ENCODE data around the gene TNFRSF12A. TPM values are rescaled to one million over a fixed set of nuclear protein-coding genes. Genes with fewer than 3 reads are reported as not detected.

The TNFRSF12A gene
- total and polyA plus RNA-seq, 9 of the 15 experiments (the other 6 are each of a cell fraction or from before 2014, with no cell fraction given), result 0.41 to 61.8 (median 26.5) TPM

DNA sequence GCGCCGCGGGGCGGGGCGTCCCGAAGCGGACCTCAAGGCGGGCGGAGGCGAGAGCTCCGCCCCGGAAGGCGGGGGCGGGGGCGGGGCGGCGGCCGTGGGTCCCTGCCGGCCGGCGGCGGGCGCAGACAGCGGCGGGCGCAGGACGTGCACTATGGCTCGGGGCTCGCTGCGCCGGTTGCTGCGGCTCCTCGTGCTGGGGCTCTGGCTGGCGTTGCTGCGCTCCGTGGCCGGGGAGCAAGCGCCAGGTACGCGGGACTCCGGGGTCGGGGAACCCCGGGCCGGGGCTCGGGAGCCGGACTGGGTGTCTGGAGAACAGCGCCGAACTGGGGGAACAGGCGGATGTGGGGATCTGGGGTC lies at the start of gene TNFRSF12A (continued):
- TF ChIP-seq, protein P1, sequence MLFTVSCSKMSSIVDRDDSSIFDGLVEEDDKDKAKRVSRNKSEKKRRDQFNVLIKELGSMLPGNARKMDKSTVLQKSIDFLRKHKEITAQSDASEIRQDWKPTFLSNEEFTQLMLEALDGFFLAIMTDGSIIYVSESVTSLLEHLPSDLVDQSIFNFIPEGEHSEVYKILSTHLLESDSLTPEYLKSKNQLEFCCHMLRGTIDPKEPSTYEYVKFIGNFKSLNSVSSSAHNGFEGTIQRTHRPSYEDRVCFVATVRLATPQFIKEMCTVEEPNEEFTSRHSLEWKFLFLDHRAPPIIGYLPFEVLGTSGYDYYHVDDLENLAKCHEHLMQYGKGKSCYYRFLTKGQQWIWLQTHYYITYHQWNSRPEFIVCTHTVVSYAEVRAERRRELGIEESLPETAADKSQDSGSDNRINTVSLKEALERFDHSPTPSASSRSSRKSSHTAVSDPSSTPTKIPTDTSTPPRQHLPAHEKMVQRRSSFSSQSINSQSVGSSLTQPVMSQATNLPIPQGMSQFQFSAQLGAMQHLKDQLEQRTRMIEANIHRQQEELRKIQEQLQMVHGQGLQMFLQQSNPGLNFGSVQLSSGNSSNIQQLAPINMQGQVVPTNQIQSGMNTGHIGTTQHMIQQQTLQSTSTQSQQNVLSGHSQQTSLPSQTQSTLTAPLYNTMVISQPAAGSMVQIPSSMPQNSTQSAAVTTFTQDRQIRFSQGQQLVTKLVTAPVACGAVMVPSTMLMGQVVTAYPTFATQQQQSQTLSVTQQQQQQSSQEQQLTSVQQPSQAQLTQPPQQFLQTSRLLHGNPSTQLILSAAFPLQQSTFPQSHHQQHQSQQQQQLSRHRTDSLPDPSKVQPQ (CRISPR knock-in tag; IDR thresholded peaks at IDR 0.05; ENCODE audit: borderline replicate concordance), result no peak
- no peak for TF ChIP-seq ATF3 (IDR thresholded peaks at IDR 0.05)
- TF ChIP-seq ATF3 (CRISPR knock-in tag; conservative IDR thresholded peaks at IDR 0.05), result no peak
- TF ChIP-seq ERF (CRISPR knock-in tag; IDR thresholded peaks at IDR 0.05), result no peak
- no peak for TF ChIP-seq GATAD2A (IDR thresholded peaks at IDR 0.05)
- TF ChIP-seq TCF7 (IDR thresholded peaks at IDR 0.05; ENCODE audit: borderline replicate concordance), result no peak
- TF ChIP-seq ZNF830 (CRISPR knock-in tag; IDR thresholded peaks at IDR 0.05), result no peak
- no peak for TF ChIP-seq HES1 (IDR thresholded peaks at IDR 0.05; ENCODE audit: low read depth)
- TF ChIP-seq SMARCB1 (IDR thresholded peaks at IDR 0.05; ENCODE audit: insufficient read length, low read depth), result no peak
- TF ChIP-seq ZNF23 (CRISPR knock-in tag; IDR thresholded peaks at IDR 0.05), result no peak
- TF ChIP-seq E2F3 (CRISPR knock-in tag; IDR thresholded peaks at IDR 0.05), result no peak
- no peak for TF ChIP-seq KDM1A (IDR thresholded peaks at IDR 0.05)
- TF ChIP-seq CBFA2T2 (conservative IDR thresholded peaks at IDR 0.05), result no peak
- no peak for TF ChIP-seq NCOA6 (IDR thresholded peaks at IDR 0.05)
- no peak for TF ChIP-seq RUNX1 (IDR thresholded peaks at IDR 0.05; ENCODE audit: low read depth)
- peak; percentile 59 for TF ChIP-seq GABPA (tag; conservative IDR thresholded peaks at IDR 0.05; ENCODE audit: low read depth)
- TF ChIP-seq E2F5 (CRISPR knock-in tag; IDR thresholded peaks at IDR 0.05), result no peak
- TF ChIP-seq, protein P2, sequence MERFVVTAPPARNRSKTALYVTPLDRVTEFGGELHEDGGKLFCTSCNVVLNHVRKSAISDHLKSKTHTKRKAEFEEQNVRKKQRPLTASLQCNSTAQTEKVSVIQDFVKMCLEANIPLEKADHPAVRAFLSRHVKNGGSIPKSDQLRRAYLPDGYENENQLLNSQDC (CRISPR knock-in tag; IDR thresholded peaks at IDR 0.05), result no peak
- TF ChIP-seq STAT5A (IDR thresholded peaks at IDR 0.05; ENCODE audit: borderline replicate concordance, low read length), result no peak
- TF ChIP-seq HSF4 (CRISPR knock-in tag; IDR thresholded peaks at IDR 0.05; ENCODE audit: borderline replicate concordance), result no peak
- TF ChIP-seq SAFB (IDR thresholded peaks at IDR 0.05; ENCODE audit: borderline replicate concordance, low read depth, low read length), result no peak
- TF ChIP-seq RBM22 (IDR thresholded peaks at IDR 0.05; ENCODE audit: low read depth, low read length, poor library complexity, severe bottlenecking), result no peak
- no peak for TF ChIP-seq BRD9 (IDR thresholded peaks at IDR 0.05; ENCODE audit: low read depth, partially characterized antibody)
- no peak for TF ChIP-seq HNRNPL (IDR thresholded peaks at IDR 0.05; ENCODE audit: low read depth, low read length)
- no peak for TF ChIP-seq NFE2L1 (tag; IDR thresholded peaks at IDR 0.05; ENCODE audit: borderline replicate concordance, low read depth)
- no peak for TF ChIP-seq MCM7 (IDR thresholded peaks at IDR 0.05)
- TF ChIP-seq PTBP1 (IDR thresholded peaks at IDR 0.05; ENCODE audit: low read depth, low read length), result no peak
- TF ChIP-seq FOXA1 (IDR thresholded peaks at IDR 0.05; ENCODE audit: borderline replicate concordance), result no peak
- TF ChIP-seq MEF2D (tag; conservative IDR thresholded peaks at IDR 0.05; ENCODE audit: low read depth), result no peak

Data from K562 (cell line).